Effector memory CD4-positive, alpha-beta T cell (primary cell): Measurements from ENCODE around the gene C1QB.
"Not testable (repeated sequence)": the region's sequence is repeated elsewhere in the genome, so short reads cannot be mapped to it uniquely, and the experiment has no call there.

Experiments used
- DNase-seq, 3 donors: peaks; one replicate each; pipeline ENCODE4 v3.0.0-alpha.2; 2020
- H3K27ac ChIP-seq: 2 replicates; pipeline ENCODE4 v1.7.0; 2013; ENCODE audit warnings: mild to moderate bottlenecking, low read length, moderate library complexity; ENCODE audit not compliant: insufficient read depth, poor library complexity, severe bottlenecking
- H3K27me3 ChIP-seq: replicated peaks from 2 replicates; pipeline ENCODE4 v1.7.0; 2013; ENCODE audit warnings: mild to moderate bottlenecking, low read length; ENCODE audit not compliant: insufficient read depth, control insufficient read depth, poor library complexity, severe bottlenecking
- H3K36me3 ChIP-seq: 2 replicates; pipeline ENCODE4 v1.7.0; 2013; ENCODE audit warnings: mild to moderate bottlenecking, low read length, moderate library complexity; ENCODE audit not compliant: control insufficient read depth, insufficient read depth
- H3K4me1 ChIP-seq: 2 replicates; pipeline ENCODE4 v1.7.0; 2013; ENCODE audit warnings: low read length, mild to moderate bottlenecking; ENCODE audit not compliant: control insufficient read depth, insufficient read depth, poor library complexity, severe bottlenecking
- H3K4me3 ChIP-seq: 2 replicates; pipeline ENCODE4 v1.7.0; 2013; ENCODE audit warnings: low read length, low read depth, mild to moderate bottlenecking; ENCODE audit not compliant: insufficient read depth, poor library complexity, severe bottlenecking
- H3K9me3 ChIP-seq: 2 replicates; pipeline ENCODE4 v1.7.0; 2013; ENCODE audit warnings: mild to moderate bottlenecking, low read length, moderate library complexity; ENCODE audit not compliant: control insufficient read depth

C1QB gene

DNA sequence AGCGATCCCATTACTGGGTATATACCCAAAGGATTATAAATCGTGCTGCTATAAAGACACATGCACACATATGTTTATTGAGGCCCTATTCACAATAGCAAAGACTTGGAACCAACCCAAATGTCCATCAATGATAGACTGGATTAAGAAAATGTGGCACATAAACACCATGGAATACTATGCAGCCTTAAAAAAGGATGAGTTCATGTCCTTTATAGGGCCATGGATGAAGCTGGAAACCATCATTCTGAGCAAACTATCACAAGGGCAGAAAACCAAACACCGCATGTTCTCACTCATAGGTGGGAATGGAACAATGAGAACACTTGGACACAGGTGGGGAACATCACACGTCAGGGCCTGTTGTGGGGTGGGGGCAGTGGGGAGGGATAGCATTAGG is 53.1 kb downstream of the C1QB start:
- DNase-seq, H3K27me3 ChIP-seq, H3K9me3 ChIP-seq, H3K27ac ChIP-seq, H3K4me1 ChIP-seq, H3K36me3 ChIP-seq, H3K4me3 ChIP-seq: not testable (repeated sequence)

DNA sequence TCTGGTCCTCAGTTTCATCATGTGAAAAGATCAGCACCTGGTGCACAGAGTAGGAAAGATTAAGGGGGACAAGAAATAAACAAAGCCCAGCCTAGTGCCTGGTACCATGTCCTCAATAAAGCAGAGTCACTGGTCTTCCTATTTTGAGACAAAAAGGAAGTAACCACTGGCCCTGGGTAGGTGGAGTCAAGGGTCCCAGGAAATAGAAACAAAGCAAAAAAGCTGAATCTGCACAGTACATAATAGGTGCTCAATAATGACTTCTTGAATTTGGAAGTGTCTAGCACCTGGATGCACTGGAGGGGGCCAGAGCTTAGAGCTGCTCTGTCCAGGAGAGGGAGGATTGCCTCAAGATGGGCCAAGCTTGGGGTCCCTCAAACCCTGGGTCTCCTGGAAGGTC is 55.7 kb downstream of the C1QB start:
- no peaks in the 10 kb centered on the region for H3K36me3 ChIP-seq
- peaks cover 14% of the 10 kb centered on the region for H3K27me3 ChIP-seq
- H3K4me1 ChIP-seq, result no peaks in the 10 kb centered on the region
- no peak overlapping the region for H3K4me3 ChIP-seq
- H3K27ac ChIP-seq, result no peak overlapping the region
- no peak for DNase-seq
- no peaks in the 10 kb centered on the region for H3K9me3 ChIP-seq

DNA sequence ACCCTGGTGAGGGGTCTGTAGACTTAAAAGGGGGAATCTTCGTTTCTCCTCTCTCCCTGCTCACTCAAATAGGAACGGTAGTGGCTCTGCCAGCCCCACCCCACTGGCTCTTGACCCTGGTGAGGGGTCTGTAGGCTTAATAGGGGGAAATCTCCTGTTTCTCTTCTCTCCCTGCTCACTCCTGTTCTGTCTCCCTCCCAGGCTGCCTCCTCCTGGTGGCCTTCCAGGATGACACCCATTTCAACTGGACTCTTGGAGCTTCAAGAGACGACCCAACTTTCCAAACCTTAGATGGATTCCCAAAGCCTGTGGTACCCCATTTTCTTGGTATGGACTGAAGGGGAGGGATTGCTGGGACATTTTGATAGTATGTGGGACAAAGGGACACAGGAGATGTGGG is 56.2 kb downstream of the C1QB start:
- no peaks in the 10 kb centered on the region for H3K4me1 ChIP-seq
- peaks cover 14% of the 10 kb centered on the region for H3K27me3 ChIP-seq
- H3K9me3 ChIP-seq, result no peaks in the 10 kb centered on the region
- no peak overlapping the region for H3K4me3 ChIP-seq
- H3K27ac ChIP-seq, result no peak overlapping the region
- H3K36me3 ChIP-seq, result no peaks in the 10 kb centered on the region
- no peak for DNase-seq

DNA sequence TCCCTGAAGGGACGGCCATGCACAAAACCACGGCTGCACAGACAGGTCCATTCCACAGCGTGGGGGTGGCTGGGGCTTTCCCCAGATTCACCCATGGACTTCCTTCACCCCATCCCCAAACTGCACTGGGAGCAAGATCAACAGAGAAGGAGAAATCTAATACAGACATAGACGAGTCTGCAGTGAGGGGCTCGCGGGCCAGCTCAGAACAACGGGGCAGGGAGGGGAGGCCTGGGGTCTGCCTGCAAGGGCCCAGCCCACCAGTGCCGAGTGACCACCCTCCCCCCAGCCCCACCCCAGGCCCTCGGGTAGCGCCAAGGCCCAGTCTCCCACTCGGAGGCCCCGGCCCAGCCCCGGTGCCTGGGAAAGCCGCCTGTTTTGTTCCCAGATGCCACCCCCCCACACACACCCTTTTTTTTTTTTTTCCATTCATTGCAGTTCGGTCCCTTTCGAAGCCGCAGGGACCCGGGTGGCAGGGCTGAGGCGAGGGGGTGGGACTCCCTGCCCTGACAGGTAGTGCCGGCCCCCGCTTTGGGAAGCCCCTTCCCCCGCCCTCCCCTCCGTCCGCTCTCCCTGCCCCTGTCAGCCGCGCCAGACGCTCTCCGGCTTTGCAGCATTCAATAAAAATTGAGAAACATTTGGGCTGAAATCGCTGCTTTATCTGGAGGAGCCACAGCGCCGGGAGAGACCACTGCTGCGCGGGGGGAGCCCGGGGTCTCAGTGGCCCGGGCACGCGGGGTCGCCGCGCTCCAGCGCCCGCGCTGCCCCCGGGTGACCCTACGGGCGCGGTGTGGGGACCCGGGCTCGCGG is 57.1 kb downstream of the C1QB start:
- no peaks in the 10 kb centered on the region for H3K36me3 ChIP-seq
- no peak for DNase-seq
- H3K9me3 ChIP-seq, result no peaks in the 10 kb centered on the region
- peaks cover 14% of the 10 kb centered on the region for H3K27me3 ChIP-seq
- H3K4me3 ChIP-seq, result no peak overlapping the region
- H3K27ac ChIP-seq, result no peak overlapping the region
- no peaks in the 10 kb centered on the region for H3K4me1 ChIP-seq

DNA sequence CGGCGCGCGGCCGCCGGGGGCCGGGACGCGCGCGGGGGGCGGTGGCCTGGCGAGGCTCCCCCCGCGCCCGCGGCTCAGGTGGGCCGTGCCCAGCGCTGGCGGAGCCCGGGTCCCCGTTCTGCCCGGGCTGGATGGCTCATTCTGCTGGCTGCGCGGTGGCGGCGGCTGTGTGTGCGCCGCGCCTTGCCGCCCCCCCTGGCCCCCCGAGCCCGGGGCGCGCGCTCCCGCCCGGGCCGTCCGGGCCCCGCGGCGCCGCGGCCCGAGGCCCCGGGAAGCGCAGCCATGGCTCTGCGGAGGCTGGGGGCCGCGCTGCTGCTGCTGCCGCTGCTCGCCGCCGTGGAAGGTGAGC is 57.6 kb downstream of the C1QB start, which contains the start of gene EPHB2:
Gene EPHB2 (plus strand): TSS at position 139 of the 349 bp plus-strand sequence. CDS start 144 bp downstream, at position 283.
- H3K4me1 ChIP-seq, result no peaks in the 10 kb centered on the region
- no peak for DNase-seq
- no peak within 1 kb of the TSS for H3K4me3 ChIP-seq
- H3K9me3 ChIP-seq, result no peaks in the 10 kb centered on the region
- H3K36me3 ChIP-seq, result no peaks in the 10 kb centered on the region
- peaks cover 14% of the 10 kb centered on the region for H3K27me3 ChIP-seq
- no peak within 1 kb of the TSS for H3K27ac ChIP-seq

DNA sequence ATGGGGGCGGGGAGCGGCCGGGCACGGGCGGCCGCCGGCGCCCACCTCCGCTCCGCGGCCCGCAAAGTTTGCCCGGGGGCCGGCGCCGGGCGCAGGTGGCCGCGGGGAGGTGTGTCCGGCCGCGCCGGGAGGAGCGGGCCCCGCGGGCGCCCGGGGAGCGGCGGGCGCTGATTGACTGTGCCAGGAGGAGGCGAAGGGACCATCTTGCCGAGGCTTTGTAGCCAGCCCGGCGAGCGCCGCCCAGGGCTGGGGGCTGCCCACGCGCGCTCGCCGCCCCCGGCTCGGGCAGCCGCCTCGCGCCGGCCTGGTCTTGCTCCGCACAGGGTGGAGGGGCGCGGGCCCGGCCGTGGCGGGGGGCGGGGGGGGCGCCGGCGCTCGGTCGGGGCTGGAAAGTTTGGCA is 58.0 kb downstream of the C1QB start:
- no peaks in the 10 kb centered on the region for H3K9me3 ChIP-seq
- H3K27ac ChIP-seq, result no peak overlapping the region
- H3K36me3 ChIP-seq, result no peaks in the 10 kb centered on the region
- no peak for DNase-seq
- no peaks in the 10 kb centered on the region for H3K4me1 ChIP-seq
- no peak overlapping the region for H3K4me3 ChIP-seq
- H3K27me3 ChIP-seq, result peaks cover 14% of the 10 kb centered on the region
